ENCODE results near the gene RBM14.

RBM14 gene

GRCh38 chr11:66674964-66675602, 58.7 kb downstream of the RBM14 start:
- TF ChIP-seq CTCF (IDR thresholded peaks at IDR 0.05; ENCODE audit: insufficient read depth, low read length, poor library complexity, severe bottlenecking): no peak
- H3K4me3 ChIP-seq (replicated peaks; ENCODE audit: low read depth, low read length): no peak overlapping the region

GRCh38 chr11:66676282-66676919, 60.0 kb downstream of the RBM14 start:
- DNase-seq (ENCODE audit: extremely low read depth, insufficient read length): no peak
- Histone ChIP-seq H3K4me3 (replicated peaks; ENCODE audit: low read depth, low read length) (peak overlapping the region; percentile 21), H3K36me3 (ENCODE audit: control insufficient read depth, insufficient read depth, low read length) (no peaks in the 10 kb centered on the region; the same call in none of the 2 replicates), H3K27me3 (replicated peaks; ENCODE audit: control insufficient read depth, insufficient read depth, low read length) (no peaks in the 10 kb centered on the region)
- no peak for TF ChIP-seq CTCF (IDR thresholded peaks at IDR 0.05; ENCODE audit: insufficient read depth, low read length, poor library complexity, severe bottlenecking)

More at GRCh38 chr11:66674964-66675602, 58.7 kb downstream of the RBM14 start:
- no peaks in the 10 kb centered on the region; the same call in none of the 2 replicates for H3K36me3 ChIP-seq (ENCODE audit: control insufficient read depth, insufficient read depth, low read length)
- H3K27me3 ChIP-seq (replicated peaks; ENCODE audit: control insufficient read depth, insufficient read depth, low read length): no peaks in the 10 kb centered on the region
- DNase-seq (ENCODE audit: extremely low read depth, insufficient read length): no peak
